Fibroblast of lung (primary cell): Measurements from ENCODE around the gene MICAL1.

Experiments
- EZH2 ChIP-seq: IDR thresholded peaks from 2 replicates; pipeline ENCODE4 v1.5.1; 2012; ENCODE audit warnings: low read length, control low read depth, mild to moderate bottlenecking; ENCODE audit errors: missing control alignments
- TF ChIP-seq, protein P1 (sequence below), 2 donors: IDR thresholded peaks in 1 of 2; conservative IDR thresholded peaks in 1 of 2; 1 replicate in 1 of 2; 2 replicates in 1 of 2; pipeline ENCODE4 v1.5.1; 2011 to 2012; ENCODE audit warnings: low read length in 2 of 2, control low read depth in 1 of 2, inconsistent platforms in 1 of 2, low read depth in 1 of 2, mild to moderate bottlenecking in 1 of 2

DNA sequence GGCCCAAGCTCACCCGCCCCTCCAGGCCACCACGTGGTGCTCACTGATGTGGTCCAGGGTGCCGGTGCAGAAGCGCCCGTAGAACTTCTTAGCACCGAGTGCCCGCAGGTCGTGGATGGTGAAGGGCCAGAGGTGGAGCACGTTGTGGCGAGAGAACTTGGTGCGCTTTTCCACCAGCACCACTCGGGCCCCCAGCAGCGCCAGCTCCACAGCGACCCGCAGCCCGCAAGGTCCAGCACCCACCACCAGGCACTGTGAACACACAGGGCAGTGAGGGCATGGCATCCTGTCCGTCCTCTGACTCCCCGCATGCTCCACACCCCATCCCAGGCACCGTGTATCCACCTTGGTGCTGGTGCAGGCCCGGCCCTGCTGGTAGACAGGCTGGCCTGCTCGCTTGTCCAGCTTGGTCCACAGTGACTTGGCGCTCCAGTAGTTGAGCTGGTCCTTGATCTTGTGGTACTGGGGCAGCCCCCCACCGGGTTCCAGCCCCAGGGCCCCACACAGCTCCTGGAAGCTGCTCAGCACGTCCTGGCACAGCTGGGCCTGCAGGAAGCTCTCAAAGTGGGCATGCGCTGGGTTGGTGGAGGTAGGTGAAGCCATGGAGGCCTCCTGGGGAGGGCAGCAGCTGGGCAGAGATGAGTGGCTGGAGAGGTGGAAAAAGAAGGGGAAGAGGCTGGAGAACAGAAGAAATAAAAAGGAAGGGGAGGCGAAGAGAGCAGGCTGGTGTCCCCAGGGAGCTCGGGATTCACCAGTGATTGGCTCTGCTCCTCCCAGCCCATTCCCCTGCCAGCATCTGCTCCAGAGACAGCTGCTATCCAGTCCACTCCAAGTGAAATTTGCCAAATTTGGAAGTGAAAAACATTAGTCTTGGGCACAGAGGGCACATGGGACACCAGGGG, 1.7 kb downstream of the MICAL1 start:
- TF ChIP-seq, protein P1, sequence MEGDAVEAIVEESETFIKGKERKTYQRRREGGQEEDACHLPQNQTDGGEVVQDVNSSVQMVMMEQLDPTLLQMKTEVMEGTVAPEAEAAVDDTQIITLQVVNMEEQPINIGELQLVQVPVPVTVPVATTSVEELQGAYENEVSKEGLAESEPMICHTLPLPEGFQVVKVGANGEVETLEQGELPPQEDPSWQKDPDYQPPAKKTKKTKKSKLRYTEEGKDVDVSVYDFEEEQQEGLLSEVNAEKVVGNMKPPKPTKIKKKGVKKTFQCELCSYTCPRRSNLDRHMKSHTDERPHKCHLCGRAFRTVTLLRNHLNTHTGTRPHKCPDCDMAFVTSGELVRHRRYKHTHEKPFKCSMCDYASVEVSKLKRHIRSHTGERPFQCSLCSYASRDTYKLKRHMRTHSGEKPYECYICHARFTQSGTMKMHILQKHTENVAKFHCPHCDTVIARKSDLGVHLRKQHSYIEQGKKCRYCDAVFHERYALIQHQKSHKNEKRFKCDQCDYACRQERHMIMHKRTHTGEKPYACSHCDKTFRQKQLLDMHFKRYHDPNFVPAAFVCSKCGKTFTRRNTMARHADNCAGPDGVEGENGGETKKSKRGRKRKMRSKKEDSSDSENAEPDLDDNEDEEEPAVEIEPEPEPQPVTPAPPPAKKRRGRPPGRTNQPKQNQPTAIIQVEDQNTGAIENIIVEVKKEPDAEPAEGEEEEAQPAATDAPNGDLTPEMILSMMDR (conservative IDR thresholded peaks at IDR 0.05 in 1 of 2, IDR thresholded peaks at IDR 0.05 in 1 of 2; ENCODE audit: low read depth in 1 of 2, low read length in 2 of 2): no peak
- TF ChIP-seq EZH2: no peak
